Adrenal gland (tissue), 5 donors: Measurements from ENCODE around the gene TMEM141.

Experiments
- CTCF ChIP-seq, 6 experiments: fragments of 450-650 bp in 4 of 6; fragments of 200-600 bp in 2 of 6; sonication (generic) in 1 of 6; IDR thresholded peaks; 1 replicate in 5 of 6; 2 replicates in 1 of 6; pipeline versions ENCODE4 v1.5.1 to v1.8.0; 2016 to 2021; ENCODE audit warnings: antibody characterized with exemption in 6 of 6, mild to moderate bottlenecking in 2 of 6, moderate library complexity in 1 of 6
- POLR2A ChIP-seq, 2 donors: fragments of 450-650 bp; IDR thresholded peaks; one replicate each; pipeline ENCODE4 v1.6.1; 2017; ENCODE audit warnings: antibody characterized with exemption in 2 of 2, mild to moderate bottlenecking in 2 of 2, moderate library complexity in 1 of 2
- donor health status: DM: no; HTN: no; CAD: no.

DNA sequence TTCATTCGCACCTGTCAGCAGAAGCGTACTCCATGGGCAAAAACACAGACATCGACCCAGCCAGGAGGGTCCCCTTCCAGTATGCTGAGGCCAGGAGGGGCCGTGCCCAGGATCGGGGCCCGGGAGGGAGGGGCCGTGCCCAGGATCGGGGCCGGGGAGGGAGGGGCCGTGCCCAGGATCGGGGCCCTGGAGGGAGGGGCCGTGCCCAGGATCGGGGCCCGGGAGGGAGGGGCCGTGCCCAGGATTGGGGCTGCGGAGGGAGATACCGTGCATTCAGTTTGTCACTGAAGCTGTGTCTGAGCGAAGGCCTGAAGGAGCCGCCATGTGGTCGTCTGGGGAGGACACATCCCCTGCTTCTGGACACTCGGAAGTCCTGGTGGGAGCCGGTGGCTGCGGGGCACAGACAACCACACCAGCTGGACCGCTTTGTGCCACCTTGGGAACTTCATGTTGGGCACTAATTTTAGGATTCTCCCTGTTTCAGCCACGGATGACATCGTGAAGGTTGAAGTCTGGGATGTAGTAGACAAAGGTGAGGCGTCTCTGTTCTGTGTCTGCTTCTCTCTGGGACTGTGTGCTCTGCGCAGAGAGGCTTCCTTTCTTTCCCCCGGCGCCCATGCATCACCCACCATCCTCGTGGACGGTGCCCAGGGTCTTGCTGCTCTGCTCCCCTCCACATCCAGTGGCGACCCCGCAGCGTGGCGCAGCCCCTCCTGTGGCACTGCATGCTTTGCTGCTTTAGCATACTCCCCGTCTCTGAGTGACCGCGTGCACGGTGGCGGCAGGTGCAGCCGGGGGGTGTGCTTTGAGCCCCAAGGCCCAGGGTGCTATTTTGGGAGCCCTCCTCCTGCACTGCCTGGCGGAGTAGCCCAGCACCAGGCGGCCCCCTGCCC is 34.4 kb downstream of the TMEM141 start:
- TF ChIP-seq CTCF (IDR thresholded peaks at IDR 0.05): no peak
- TF ChIP-seq POLR2A (IDR thresholded peaks at IDR 0.05): no peak
